Endometrial microvascular endothelial cells (primary cell): ENCODE measurements around the gene ZPR1. TPM values are rescaled to one million over a fixed set of nuclear protein-coding genes. Genes with fewer than 3 reads are reported as not detected.
"Not testable (repeated sequence)": the region's sequence is repeated elsewhere in the genome, so short reads cannot be mapped to it uniquely, and the experiment has no call there.

Experiments used
- in situ Hi-C: cut with HindIII; loops from 2 replicates; pipeline ENCODE4 v1.10.0; 2017; ENCODE audit warnings: low sequenced_read_pairs, low pct_unique_long_range_greater_than_20kb; ENCODE audit errors: inconsistent ontology term
- total RNA-seq: library from RNA; depleted of rRNA; stranded (reverse); fragments of >200 nt; gene quantifications from one replicate; pipeline ENCODE4 v1.2.3, GENCODE V29; 2015; ENCODE audit errors: inconsistent ontology term

The ZPR1 gene
- total RNA-seq, 1 donor from 2014 or later, result 88.6 TPM

GRCh38 chr11:116774661-116775060, 13.2 kb downstream of the ZPR1 start:
- in situ Hi-C loops, result no loop called here

DNA sequence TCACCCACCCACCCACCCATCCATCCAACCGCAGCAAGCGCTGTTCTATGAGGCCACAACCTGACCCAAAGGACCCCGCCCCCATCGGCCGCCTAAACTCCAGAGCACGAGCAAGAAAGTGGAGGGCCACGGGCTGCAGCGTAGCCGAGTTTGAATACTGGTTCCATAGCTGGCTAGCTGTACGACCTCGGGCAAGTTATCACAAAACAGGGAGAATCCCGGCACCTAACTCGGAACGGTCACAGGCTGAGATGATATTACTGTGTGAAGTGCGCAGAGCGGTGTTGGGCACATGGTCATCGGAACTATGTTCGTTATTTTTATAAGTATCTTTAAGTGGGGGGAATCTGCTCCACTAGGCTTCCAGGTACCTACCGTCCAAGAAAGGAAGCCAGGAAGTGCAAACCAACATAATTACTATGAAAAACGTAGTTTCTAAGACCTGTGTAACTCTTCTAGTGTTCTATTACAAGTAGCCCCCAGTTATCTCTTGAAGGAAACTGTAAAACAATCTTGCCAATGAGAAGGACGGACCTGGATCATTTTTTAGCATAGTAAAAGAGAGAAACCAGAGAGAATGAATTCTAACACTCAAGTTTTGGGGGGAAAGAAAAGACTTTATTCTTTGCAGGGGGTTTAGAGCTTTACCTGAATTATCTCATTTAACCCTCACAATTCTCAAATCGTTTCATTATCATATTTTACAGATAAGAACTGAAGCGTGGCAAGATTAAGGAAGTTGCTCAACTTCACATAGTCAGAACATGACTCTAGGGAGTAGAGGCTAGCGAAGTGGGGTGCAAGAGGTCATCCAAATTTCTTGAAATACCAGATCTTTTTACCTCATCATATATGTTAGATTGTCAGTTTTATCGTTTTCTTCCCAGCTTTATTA, 14.4 kb downstream of the ZPR1 start:
- in situ Hi-C loops, result no loop called here

DNA sequence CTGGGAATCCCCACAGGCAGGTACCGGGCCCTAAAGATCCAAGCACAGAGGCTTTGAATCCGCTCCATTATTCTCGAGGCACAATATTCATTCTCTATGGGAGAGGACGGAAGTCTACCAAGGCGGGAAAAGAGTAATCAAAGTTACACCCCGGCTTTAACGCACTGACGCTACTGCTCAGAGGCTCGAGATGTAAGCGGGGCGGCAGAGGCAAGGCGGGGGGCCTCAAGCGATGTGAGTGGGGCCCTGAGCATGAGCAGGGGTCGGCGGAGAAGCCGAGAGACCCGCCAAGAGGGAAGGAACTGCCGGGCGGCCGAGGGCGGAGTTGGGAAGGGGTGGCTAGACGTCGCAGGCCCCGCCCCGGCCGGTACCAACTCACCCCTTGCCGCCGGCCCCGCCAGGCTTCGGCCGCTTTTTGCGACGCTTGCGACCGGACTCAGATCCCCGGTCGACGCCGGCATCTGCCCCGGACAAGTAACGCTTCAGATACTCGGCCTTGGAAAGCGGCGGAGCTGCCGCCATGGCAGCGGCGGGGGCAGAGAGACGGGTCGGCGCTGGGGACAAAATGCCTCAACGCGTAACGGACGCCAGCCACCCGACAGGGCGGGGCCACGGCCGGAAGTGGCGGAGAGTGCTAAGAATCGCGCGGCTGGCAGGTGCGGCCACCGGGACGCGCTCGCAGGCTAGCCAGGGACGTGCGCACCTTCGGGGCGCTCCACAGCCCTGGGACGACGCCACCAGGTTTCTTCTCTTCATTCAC, 15.2 kb downstream of the ZPR1 start, which contains the start of gene BUD13:
BUD13 (minus strand) TSS at position 545 of the 760 bp plus-strand sequence; CDS start at position 522, 23 bp downstream.
- in situ Hi-C loops, result no loop called here

DNA sequence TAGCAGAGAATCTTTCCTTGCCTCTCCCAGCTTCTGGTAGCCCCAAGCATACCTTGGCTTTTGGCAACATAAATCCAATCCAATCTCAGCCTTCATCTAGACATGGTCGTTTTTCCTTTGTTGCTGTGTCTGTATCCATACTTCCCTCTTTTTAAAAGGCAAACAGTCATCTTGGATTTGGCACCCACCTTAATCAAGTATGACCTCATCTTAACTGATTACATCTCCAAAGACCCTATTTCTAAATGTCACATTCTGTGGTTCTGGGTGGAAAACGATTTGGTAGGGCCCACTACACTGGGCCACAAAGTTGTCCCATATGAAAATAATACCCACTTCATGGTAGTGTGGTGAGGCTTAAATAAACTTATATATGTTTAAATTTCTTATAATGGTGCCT, 15.9 kb downstream of the ZPR1 start:
- in situ Hi-C loops, result no loop called here

DNA sequence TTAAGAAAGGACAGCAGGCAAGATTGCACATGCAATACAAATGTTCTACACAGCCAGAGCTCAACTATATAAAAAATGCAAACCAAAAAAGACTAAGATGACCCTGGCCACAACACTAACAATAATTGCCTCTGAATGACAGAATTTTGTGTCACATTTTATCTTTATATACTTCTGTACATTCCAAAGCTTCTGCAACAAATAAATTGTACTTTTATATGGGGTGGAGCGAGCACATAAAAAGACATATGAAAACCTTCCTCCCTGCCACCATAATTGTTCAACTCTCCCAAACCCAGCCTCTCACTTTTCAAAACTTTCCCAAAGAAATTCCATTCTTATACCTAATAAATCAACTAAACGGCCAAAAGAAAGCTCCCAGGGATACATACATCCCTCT, 25.7 kb downstream of the ZPR1 start:
- in situ Hi-C loops, result no loop called here

DNA sequence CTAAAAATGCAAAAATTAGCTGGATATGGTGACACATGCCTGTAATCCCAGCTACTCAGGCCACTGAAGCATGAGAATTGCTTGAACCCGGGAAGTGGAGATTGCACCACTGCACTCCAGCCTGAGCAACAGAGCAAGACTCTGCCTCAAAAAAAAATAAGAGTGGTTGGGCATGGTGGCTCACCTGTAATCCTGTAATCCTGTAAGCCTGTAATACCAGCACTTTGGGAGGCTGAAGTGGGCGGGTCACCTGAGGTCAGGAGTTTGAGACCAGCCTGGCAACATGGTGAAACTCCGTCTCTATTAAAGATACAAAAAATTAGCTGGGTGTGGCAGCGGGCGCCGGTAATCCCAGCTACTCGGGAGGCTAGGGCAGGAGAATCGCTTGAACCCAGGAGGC, 31.8 kb downstream of the ZPR1 start:
- in situ Hi-C loops, result not testable (repeated sequence)

DNA sequence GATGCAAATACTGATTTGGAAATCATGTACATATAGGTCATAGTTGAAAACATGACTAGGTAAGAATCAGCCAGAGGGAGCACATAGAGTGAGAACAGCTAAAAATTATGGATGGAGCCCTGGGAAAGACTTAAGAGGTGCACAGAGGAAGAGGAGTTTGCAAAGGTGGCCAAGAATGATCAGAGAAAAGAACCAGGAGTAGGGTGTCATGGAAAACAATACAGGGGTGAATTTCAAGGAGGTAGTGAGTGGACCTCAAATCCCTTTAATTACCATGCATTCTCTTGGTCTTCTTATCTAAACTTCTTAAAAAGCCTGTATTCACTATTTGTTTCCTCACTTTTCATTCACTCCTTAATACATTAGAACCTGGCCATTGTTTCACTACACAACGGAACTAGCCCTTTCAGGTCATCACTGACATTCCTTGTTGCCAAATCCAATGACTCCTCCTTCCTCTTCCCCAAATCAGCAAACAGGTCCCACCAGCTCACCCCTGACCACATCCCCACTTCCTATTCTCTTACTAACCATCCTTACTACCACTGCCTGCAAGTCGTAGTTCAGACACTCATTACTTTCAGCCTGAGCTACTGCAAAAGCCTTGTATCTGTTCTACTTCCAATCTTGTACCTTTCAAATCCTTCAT, 37.6 kb downstream of the ZPR1 start:
- in situ Hi-C loops, result no loop called here

GRCh38 chr11:116742104-116742503, 45.7 kb downstream of the ZPR1 start:
- in situ Hi-C loops, result no loop called here

- in situ Hi-C loops, result no loop called here
Observed at GRCh38 chr11:116740741-116741140, 47.1 kb downstream of the ZPR1 start.

DNA sequence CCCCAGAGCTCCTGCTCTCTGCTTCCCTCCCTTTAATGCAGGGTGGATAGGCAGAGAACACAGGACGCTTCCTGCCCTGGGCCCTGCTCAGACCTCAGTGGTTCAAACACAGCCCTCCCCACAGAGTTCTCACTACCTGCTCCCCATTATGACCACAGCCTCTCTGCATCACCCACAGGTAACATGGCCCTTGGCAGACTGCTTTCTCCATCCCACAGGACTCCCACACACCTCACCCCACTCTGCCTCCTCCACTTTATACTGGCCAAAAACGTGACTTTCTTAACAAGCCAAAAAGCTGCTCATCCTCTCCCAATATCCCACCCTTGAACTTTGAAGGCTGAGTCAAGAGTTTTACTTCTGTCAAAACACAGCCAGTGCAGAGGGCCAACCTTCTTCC, 48.8 kb downstream of the ZPR1 start:
- in situ Hi-C loops, result no loop called here

DNA sequence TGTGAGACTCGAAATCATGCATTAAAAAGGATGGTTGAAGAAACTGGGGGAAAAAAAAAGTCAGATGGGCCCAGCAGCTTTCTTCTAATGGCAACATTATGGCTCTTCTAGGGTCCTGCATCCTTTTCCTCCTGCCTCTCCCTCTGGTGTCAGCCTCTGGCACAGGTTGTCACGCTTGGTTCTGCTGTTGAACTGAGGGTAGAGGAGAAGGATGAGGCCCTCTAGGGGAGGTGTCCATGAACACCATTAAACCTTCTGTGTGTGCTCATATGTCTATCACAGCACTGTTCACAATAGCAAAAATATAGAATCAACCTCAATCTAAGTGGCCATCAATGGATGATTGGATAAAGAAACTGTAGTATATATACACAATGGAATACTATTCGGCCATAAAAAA, 51.1 kb downstream of the ZPR1 start:
- in situ Hi-C loops, result no loop called here

DNA sequence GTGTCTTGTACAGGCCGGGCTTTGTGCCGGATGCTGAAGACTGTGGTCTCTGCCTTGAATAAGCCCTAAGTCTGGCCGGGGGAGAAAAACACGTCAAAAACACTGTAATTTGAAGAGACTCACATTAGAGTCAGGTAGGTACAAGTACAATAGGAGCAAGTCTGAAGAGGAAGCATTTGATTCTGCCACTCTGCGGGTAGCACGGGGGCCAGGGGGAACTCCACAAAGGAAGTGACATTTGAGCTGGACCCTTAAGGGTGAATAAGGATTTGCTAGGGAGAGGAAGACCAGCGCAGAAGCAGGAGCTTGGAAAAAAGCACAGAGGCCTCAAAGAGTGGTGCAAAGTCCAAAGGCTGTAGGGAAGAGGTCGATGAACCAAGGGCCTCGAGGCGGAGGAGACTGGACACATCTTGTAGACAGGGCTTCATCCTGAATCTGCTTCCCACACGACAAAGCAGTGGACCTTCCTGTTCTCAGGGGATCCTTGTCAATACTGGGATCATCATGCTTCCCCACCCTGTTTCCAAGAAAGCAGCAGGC, 53.8 kb downstream of the ZPR1 start:
- in situ Hi-C loops, result no loop called here

- in situ Hi-C loops, result no loop called here
Observed at GRCh38 chr11:116733043-116733755, 54.6 kb downstream of the ZPR1 start.

GRCh38 chr11:116732271-116733042, 55.4 kb downstream of the ZPR1 start:
- in situ Hi-C loops, result no loop called here

- in situ Hi-C loops, result no loop called here
Observed at GRCh38 chr11:116731821-116732220, 56.0 kb downstream of the ZPR1 start.

DNA sequence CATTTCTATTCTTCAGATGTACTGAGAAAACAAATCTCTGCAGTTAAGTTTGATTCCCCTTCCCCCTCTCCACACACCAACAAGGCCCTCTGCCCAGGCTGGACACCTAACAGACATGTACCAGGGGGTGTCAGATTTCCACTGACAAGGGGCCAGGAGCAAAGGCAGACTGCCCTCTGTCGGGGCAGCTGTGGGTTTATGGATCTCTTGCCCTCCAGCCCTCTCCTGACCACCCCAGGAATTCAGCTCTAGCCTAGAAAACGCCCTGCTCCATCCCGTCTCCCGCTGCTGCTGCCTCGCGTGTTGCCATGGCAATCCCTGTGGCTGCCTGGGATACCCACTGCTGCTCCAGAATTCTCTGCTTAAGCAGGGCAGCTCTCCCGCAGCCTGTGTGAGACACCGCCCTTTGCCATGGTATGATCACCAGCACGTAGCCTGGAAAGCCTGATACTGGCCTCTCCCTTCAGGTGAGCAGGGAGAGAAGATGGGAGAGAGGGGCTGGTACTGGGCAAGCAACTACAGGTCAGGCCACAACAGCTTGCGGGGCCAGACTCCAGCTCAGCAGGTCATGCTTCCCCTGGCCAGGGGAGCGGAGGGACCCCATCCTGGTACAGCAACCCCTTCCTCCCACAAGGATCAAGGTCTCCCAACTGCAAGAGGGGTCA, 56.6 kb downstream of the ZPR1 start:
- in situ Hi-C loops, result no loop called here

- in situ Hi-C loops, result no loop called here
Observed at GRCh38 chr11:116730601-116731000, 57.2 kb downstream of the ZPR1 start.

DNA sequence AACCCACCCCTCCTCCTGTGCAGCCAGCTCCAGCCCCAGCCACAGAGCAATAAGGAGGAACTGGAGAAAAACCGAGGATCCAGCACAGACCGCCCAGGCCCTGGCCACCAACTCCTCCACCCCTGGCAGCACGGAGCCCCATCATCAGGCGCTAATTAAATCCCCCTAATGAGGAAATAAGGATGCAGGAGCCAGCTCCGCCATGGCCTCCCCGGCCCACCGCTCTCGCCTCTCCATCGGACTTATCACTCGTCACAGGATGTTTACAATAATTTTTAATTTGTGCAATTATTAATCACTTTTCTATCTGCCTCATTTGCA, 57.6 kb downstream of the ZPR1 start:
- in situ Hi-C loops, result no loop called here
